Type B pancreatic cell (in vitro differentiated cells): ENCODE results near the gene BBLN. TPM values are rescaled to one million over a fixed set of nuclear protein-coding genes. Genes with fewer than 3 reads are reported as not detected.

ENCODE experiments used
- DNase-seq: peaks from one replicate; pipeline ENCODE4 v3.0.0; 2021; ENCODE audit warnings: mixed read lengths; ENCODE audit not compliant: unreplicated experiment; ENCODE audit errors: extremely low spot score
- H3K27ac Mint-ChIP-seq: 2 replicates; pipeline ENCODE4 v1.8.0; 2021; ENCODE audit warnings: mild to moderate bottlenecking, mixed read lengths
- H3K27me3 Mint-ChIP-seq: 2 replicates; pipeline ENCODE4 v1.8.0; 2021; ENCODE audit warnings: mixed read lengths
- H3K36me3 Mint-ChIP-seq: 2 replicates; pipeline ENCODE4 v1.8.0; 2021; ENCODE audit warnings: mixed read lengths
- H3K4me1 Mint-ChIP-seq: one replicate; pipeline ENCODE4 v1.8.0; 2021; ENCODE audit warnings: mixed read lengths; ENCODE audit not compliant: unreplicated experiment
- H3K4me3 Mint-ChIP-seq: 2 replicates; pipeline ENCODE4 v1.8.0; 2021; ENCODE audit warnings: mild to moderate bottlenecking, mixed read lengths
- H3K9me3 Mint-ChIP-seq: 2 replicates; pipeline ENCODE4 v1.8.0; 2021; ENCODE audit warnings: mixed read lengths
- CTCF ChIP-seq: fragments of 200-600 bp; sonication (generic); conservative IDR thresholded peaks from 2 replicates; pipeline ENCODE4 v1.5.0; 2021; ENCODE audit warnings: antibody characterized with exemption, mild to moderate bottlenecking
- total RNA-seq: library from RNA; stranded (reverse); gene quantifications from 2 replicates; pipeline ENCODE4 v1.2.1, GENCODE V29; 2021; ENCODE audit warnings: low replicate concordance

The BBLN gene
- total RNA-seq, 1 donor from 2014 or later = 108 TPM

- Mint-ChIP-seq H3K27ac (no peak overlapping the region), H3K4me1 (peaks cover 12% of the 10 kb centered on the region), H3K9me3 (no peaks in the 10 kb centered on the region), H3K36me3 (no peaks in the 10 kb centered on the region), H3K27me3 (no peaks in the 10 kb centered on the region), H3K4me3 (no peak overlapping the region)
- TF ChIP-seq CTCF = no peak
- DNase-seq = no peak
Observed at GRCh38 chr9:128142596-128142995, 17.5 kb upstream of the BBLN start.

GRCh38 chr9:128143525-128144238, 16.4 kb upstream of the BBLN start:
- peak overlapping the region; percentile 80 for H3K27ac Mint-ChIP-seq
- H3K36me3 Mint-ChIP-seq = no peaks in the 10 kb centered on the region
- H3K27me3 Mint-ChIP-seq = no peaks in the 10 kb centered on the region
- H3K4me1 Mint-ChIP-seq = peaks cover 12% of the 10 kb centered on the region
- no peak for TF ChIP-seq CTCF
- no peak overlapping the region for H3K4me3 Mint-ChIP-seq
- no peak for DNase-seq
- H3K9me3 Mint-ChIP-seq = no peaks in the 10 kb centered on the region

DNA sequence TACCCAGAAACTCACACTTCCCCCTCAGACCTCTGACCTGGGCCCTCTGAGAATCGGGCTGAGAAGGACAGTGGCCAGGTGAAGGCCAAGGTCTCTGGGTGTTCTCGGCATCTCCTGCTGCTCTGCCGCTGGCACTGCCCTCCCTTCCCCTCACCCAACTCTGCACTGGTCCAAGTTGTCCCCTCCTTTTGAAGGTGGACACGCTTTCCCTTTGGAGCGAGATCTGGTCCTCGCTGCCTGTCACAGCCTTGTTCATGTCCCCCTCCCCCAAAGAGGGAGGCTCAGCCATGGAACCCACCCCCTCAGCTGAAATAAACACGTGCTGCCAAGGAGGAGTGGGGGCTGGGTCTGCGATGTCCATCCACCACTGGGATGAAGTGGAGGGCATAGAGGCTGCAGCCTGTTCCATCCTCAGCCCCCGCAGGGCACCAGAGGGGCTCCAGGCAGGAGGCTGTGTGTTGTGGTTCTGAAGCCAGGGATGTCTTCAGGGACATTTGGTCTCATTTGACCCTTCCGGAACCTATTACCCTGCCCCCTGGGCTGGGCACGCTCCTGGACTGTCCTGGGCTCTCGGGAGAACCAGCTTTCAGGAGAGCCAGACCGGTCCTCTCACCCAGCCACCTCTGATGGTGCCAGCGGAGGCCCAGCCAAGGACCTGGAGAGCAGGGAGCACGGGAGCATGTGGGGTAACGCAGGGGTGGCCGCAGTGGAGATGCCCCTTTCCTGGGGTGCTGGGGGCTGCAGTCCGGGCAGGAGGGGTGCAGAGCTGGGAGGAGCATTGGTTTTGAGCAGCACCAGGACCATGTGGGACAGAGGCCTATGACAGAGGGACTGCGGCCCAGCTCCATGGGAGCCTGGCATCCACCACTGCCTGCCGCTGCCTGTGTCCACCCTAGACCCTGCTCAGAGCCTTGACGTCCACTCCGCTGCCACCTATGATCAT, 15.6 kb upstream of the BBLN start:
- H3K9me3 Mint-ChIP-seq = no peaks in the 10 kb centered on the region
- H3K27ac Mint-ChIP-seq = no peak overlapping the region
- no peak overlapping the region for H3K4me3 Mint-ChIP-seq
- TF ChIP-seq CTCF = no peak
- no peaks in the 10 kb centered on the region for H3K27me3 Mint-ChIP-seq
- H3K4me1 Mint-ChIP-seq = peaks cover 19% of the 10 kb centered on the region
- no peak for DNase-seq
- H3K36me3 Mint-ChIP-seq = no peaks in the 10 kb centered on the region

- H3K4me1 Mint-ChIP-seq = peaks cover 19% of the 10 kb centered on the region
- no peaks in the 10 kb centered on the region for H3K9me3 Mint-ChIP-seq
- no peaks in the 10 kb centered on the region for H3K27me3 Mint-ChIP-seq
- no peak for DNase-seq
- no peak for TF ChIP-seq CTCF
- peak overlapping the region; percentile 97 for H3K27ac Mint-ChIP-seq
- peak overlapping the region; percentile 68 for H3K4me3 Mint-ChIP-seq
- no peaks in the 10 kb centered on the region for H3K36me3 Mint-ChIP-seq
Observed at GRCh38 chr9:128145536-128145935, 14.5 kb upstream of the BBLN start.

- TF ChIP-seq CTCF = no peak
- H3K27ac Mint-ChIP-seq = peak overlapping the region; percentile 97
- no peaks in the 10 kb centered on the region for H3K27me3 Mint-ChIP-seq
- H3K36me3 Mint-ChIP-seq = no peaks in the 10 kb centered on the region
- peak overlapping the region; percentile 68 for H3K4me3 Mint-ChIP-seq
- H3K9me3 Mint-ChIP-seq = no peaks in the 10 kb centered on the region
- peaks cover 19% of the 10 kb centered on the region for H3K4me1 Mint-ChIP-seq
- no peak for DNase-seq
Observed at GRCh38 chr9:128145951-128146351, 14.1 kb upstream of the BBLN start.
